Endothelial cell of umbilical vein (primary cell): Measurements from ENCODE around the gene CNN2.

ENCODE experiments used
- CTCF ChIP-seq, 2 donors: IDR thresholded peaks; 1 replicate in 1 of 2; 2 replicates in 1 of 2; pipeline ENCODE4 v1.5.1; 2011; ENCODE audit warnings: low read length in 2 of 2, mild to moderate bottlenecking in 2 of 2, moderate library complexity in 2 of 2, control low read depth in 1 of 2, inconsistent platforms in 1 of 2, low read depth in 1 of 2; ENCODE audit not compliant: insufficient read depth in 1 of 2; ENCODE audit errors: extremely low read depth in 1 of 2
- EZH2 ChIP-seq: IDR thresholded peaks from 2 replicates; pipeline ENCODE4 v1.6.1; 2012; ENCODE audit warnings: borderline replicate concordance, low read depth, mild to moderate bottlenecking, moderate library complexity, low read length, inconsistent platforms; ENCODE audit not compliant: severe bottlenecking
- GATA2 ChIP-seq: IDR thresholded peaks from 2 replicates; pipeline ENCODE4 v1.7.0; 2011; ENCODE audit warnings: low read depth, mild to moderate bottlenecking, moderate library complexity, mixed read lengths, low read length; ENCODE audit not compliant: insufficient read length, insufficient read depth
- JUN ChIP-seq: IDR thresholded peaks from 2 replicates; pipeline ENCODE4 v1.6.1; 2011; ENCODE audit warnings: borderline replicate concordance, low read depth; ENCODE audit not compliant: insufficient read length, insufficient read depth
- POLR2A ChIP-seq: IDR thresholded peaks from 2 replicates; pipeline ENCODE4 v1.6.1; 2012; ENCODE audit warnings: low read depth, mild to moderate bottlenecking, control low read depth, low read length
- POLR2AphosphoS5 ChIP-seq: IDR thresholded peaks from 2 replicates; pipeline ENCODE4 v1.6.1; 2012; ENCODE audit warnings: low read depth, mild to moderate bottlenecking, control low read depth, low read length, moderate library complexity; ENCODE audit not compliant: insufficient read depth

GRCh38 chr19:1041272-1041834 lies 14.9 kb downstream of the CNN2 start:
- TF ChIP-seq CTCF (IDR thresholded peaks at IDR 0.05; ENCODE audit: extremely low read depth in 1 of 2, insufficient read depth in 1 of 2, low read depth in 1 of 2, low read length in 2 of 2) (no peak), EZH2 (no peak), POLR2A (no peak), JUN (no peak), GATA2 (no peak), POLR2AphosphoS5 (no peak)
